HG02840 (cell line): Measurements from ENCODE around the gene NAA10.
A peak's percentile ranks its signal among the peaks of the same experiment; 100 is the strongest.

Source experiments
- ATAC-seq: cut with Tn5 transposase; IDR thresholded peaks from one replicate; pipeline ENCODE4 v1.9.1; 2021; ENCODE audit warnings: mild to moderate bottlenecking, moderate library complexity, moderate number of reproducible peaks; ENCODE audit not compliant: unreplicated experiment, low FRiP score

Gene NAA10

GRCh38 chrX:153911798-153912197, 23.0 kb downstream of the NAA10 start:
- ATAC-seq = no peak

GRCh38 chrX:153910446-153910845, 24.4 kb downstream of the NAA10 start:
- ATAC-seq = no peak

- ATAC-seq = no peak
Measured at GRCh38 chrX:153909980-153910360, 24.9 kb downstream of the NAA10 start.

- ATAC-seq = no peak
Measured at GRCh38 chrX:153909024-153909979, 25.5 kb downstream of the NAA10 start.

- ATAC-seq = no peak
Measured at GRCh38 chrX:153908219-153908860, 26.5 kb downstream of the NAA10 start.

- no peak for ATAC-seq
Measured at GRCh38 chrX:153907456-153907855, 27.4 kb downstream of the NAA10 start.

- no peak for ATAC-seq
Measured at GRCh38 chrX:153906126-153906917, 28.5 kb downstream of the NAA10 start.

- no peak for ATAC-seq
Measured at GRCh38 chrX:153905481-153906095, 29.2 kb downstream of the NAA10 start.

- no peak for ATAC-seq
Measured at GRCh38 chrX:153903991-153904957, 30.6 kb downstream of the NAA10 start, which contains the start of gene AVPR2. Gene AVPR2, plus strand, starts transcription at chrX:153904673. Its CDS starts 473 bp downstream, at chrX:153905146.

- no peak for ATAC-seq
Measured at GRCh38 chrX:153903238-153903980, 31.4 kb downstream of the NAA10 start.

GRCh38 chrX:153902385-153902784, 32.5 kb downstream of the NAA10 start:
- ATAC-seq = no peak

GRCh38 chrX:153901753-153902140, 33.1 kb downstream of the NAA10 start:
- ATAC-seq = no peak

- peak; percentile 68 for ATAC-seq
Measured at GRCh38 chrX:153900831-153901752, 33.7 kb downstream of the NAA10 start.

- ATAC-seq = no peak
Measured at GRCh38 chrX:153897899-153898298, 36.9 kb downstream of the NAA10 start.

- ATAC-seq = no peak
Measured at GRCh38 chrX:153889123-153889522, 45.7 kb downstream of the NAA10 start.

- ATAC-seq = no peak
Measured at GRCh38 chrX:153888344-153888743, 46.5 kb downstream of the NAA10 start.

GRCh38 chrX:153887385-153887784, 47.5 kb downstream of the NAA10 start:
- no peak for ATAC-seq

- ATAC-seq = no peak
Measured at GRCh38 chrX:153886915-153887314, 47.9 kb downstream of the NAA10 start.
